HCEC 1CT (cell line): ENCODE measurements around the gene SHISA9.
"Not testable (repeated sequence)": the region's sequence is repeated elsewhere in the genome, so short reads cannot be mapped to it uniquely, and the experiment has no call there.

ENCODE experiments used
- DNase-seq: peaks from one replicate; pipeline ENCODE4 v3.0.0-alpha.2; 2017

The SHISA9 gene

GRCh38 chr16:12900599-12901203 is 697 bp upstream of the SHISA9 start:
- DNase-seq = no peak

- no peak for DNase-seq
Measured at GRCh38 chr16:12901204-12901596, 198 bp upstream of the SHISA9 start.

GRCh38 chr16:12902511-12903372 is 1.3 kb downstream of the SHISA9 start:
- DNase-seq = no peak

- DNase-seq = no peak
Measured at GRCh38 chr16:12903407-12904328, 2.3 kb downstream of the SHISA9 start.

- no peak for DNase-seq
Measured at GRCh38 chr16:12904329-12904671, 2.9 kb downstream of the SHISA9 start.

GRCh38 chr16:12906271-12906670 is 4.9 kb downstream of the SHISA9 start:
- no peak for DNase-seq

- no peak for DNase-seq
Measured at GRCh38 chr16:12906765-12907516, 5.5 kb downstream of the SHISA9 start.

GRCh38 chr16:12907670-12908233 is 6.4 kb downstream of the SHISA9 start:
- no peak for DNase-seq

- no peak for DNase-seq
Measured at GRCh38 chr16:12917246-12917645, 15.8 kb downstream of the SHISA9 start.

- no peak for DNase-seq
Measured at GRCh38 chr16:12917653-12918052, 16.3 kb downstream of the SHISA9 start.

GRCh38 chr16:12920739-12921138 is 19.3 kb downstream of the SHISA9 start:
- no peak for DNase-seq

GRCh38 chr16:12923640-12924039 is 22.2 kb downstream of the SHISA9 start:
- not testable (repeated sequence) for DNase-seq

- DNase-seq = no peak
Measured at GRCh38 chr16:12925026-12925800, 23.8 kb downstream of the SHISA9 start.

- no peak for DNase-seq
Measured at GRCh38 chr16:12927591-12927990, 26.2 kb downstream of the SHISA9 start.

GRCh38 chr16:12930881-12931280 is 29.5 kb downstream of the SHISA9 start:
- DNase-seq = no peak

GRCh38 chr16:12936391-12936790 is 35.0 kb downstream of the SHISA9 start:
- DNase-seq = no peak

- DNase-seq = no peak
Measured at GRCh38 chr16:12941896-12942295, 40.5 kb downstream of the SHISA9 start.

- no peak for DNase-seq
Measured at GRCh38 chr16:12942861-12943260, 41.5 kb downstream of the SHISA9 start.

GRCh38 chr16:12944300-12944699 is 42.9 kb downstream of the SHISA9 start:
- DNase-seq = no peak

- DNase-seq = no peak
Measured at GRCh38 chr16:12951392-12951791, 50.0 kb downstream of the SHISA9 start.

- no peak for DNase-seq
Measured at GRCh38 chr16:12951976-12952375, 50.6 kb downstream of the SHISA9 start.

- no peak for DNase-seq
Measured at GRCh38 chr16:12958366-12958765, 57.0 kb downstream of the SHISA9 start.
